Prostate gland (tissue), 2 donors: ENCODE results near the gene WASF3.

ENCODE experiments used
- CTCF ChIP-seq, 4 experiments: fragments of 200-600 bp in 2 of 4; fragments of 450-650 bp in 2 of 4; sonication (generic) in 2 of 4; IDR thresholded peaks; 1 replicate in 3 of 4; 2 replicates in 1 of 4; pipeline ENCODE4 v1.5.1; 2016 to 2019; ENCODE audit warnings: antibody characterized with exemption in 4 of 4, mild to moderate bottlenecking in 2 of 4, moderate library complexity in 2 of 4
- POLR2A ChIP-seq: fragments of 450-650 bp; IDR thresholded peaks from one replicate; pipeline ENCODE4 v1.6.1; 2016; ENCODE audit warnings: antibody characterized with exemption, mild to moderate bottlenecking
- POLR2AphosphoS5 ChIP-seq: sonication (generic); formaldehyde crosslinking; IDR thresholded peaks from one replicate; pipeline ENCODE4 v1.6.1; 2017; ENCODE audit warnings: antibody characterized with exemption

- TF ChIP-seq POLR2AphosphoS5 (no peak), CTCF (IDR thresholded peaks at IDR 0.05) (no peak), POLR2A (no peak)
These were observed 137.3 kb downstream of the WASF3 start for GRCh38 chr13:26694609-26695359.
